A673 (cell line): ENCODE results near the gene RBMS1. TPM values are rescaled to one million over a fixed set of nuclear protein-coding genes. Genes with fewer than 3 reads are reported as not detected.

Experiments used
- BruUV-seq: library from RNA; stranded (reverse); fragments of 400-500 nt; replicated peaks from 2 replicates; lab custom pipeline; 2021; lab: Mats Ljungman, UMichigan
- CTCF ChIA-PET: fragments of 300-600 bp; sonication (Branson Sonifier 250); formaldehyde crosslinking; loops from one replicate; lab custom pipeline; 2022; ENCODE audit warnings: antibody characterized with exemption; lab: Charles Lee
- POLR2A ChIA-PET: fragments of 300-600 bp; sonication (Branson Sonifier 250); formaldehyde crosslinking; loops from one replicate; lab custom pipeline; 2022; ENCODE audit warnings: antibody characterized with exemption; ENCODE audit not compliant: low non-redundant PET; lab: Charles Lee
- DNase-seq: peaks from one replicate; pipeline ENCODE4 v3.0.0-alpha.2; 2015; ENCODE audit warnings: low spot score
- H3K27ac ChIP-seq: fragments of 200-600 bp; sonication (generic); 2 replicates; pipeline ENCODE4 v1.5.1; 2016; ENCODE audit warnings: mixed run types, low read depth, mild to moderate bottlenecking, mixed read lengths, antibody characterized with exemption, low read length; ENCODE audit not compliant: poor library complexity, severe bottlenecking
- H3K27me3 ChIP-seq: fragments of 200-600 bp; sonication (generic); replicated peaks from 2 replicates; pipeline ENCODE4 v1.6.1; 2017; ENCODE audit warnings: mixed run types, low read depth, mild to moderate bottlenecking, mixed read lengths, antibody characterized with exemption, low read length; ENCODE audit not compliant: insufficient read depth, poor library complexity
- H3K36me3 ChIP-seq: fragments of 200-600 bp; sonication (generic); 2 replicates; pipeline ENCODE4 v1.6.1; 2016; ENCODE audit warnings: mixed run types, mild to moderate bottlenecking, mixed read lengths, antibody characterized with exemption, low read length; ENCODE audit not compliant: insufficient read depth, poor library complexity, severe bottlenecking
- H3K4me1 ChIP-seq: fragments of 200-600 bp; sonication (generic); 2 replicates; pipeline ENCODE4 v1.6.1; 2017; ENCODE audit warnings: mixed run types, mild to moderate bottlenecking, mixed read lengths, antibody characterized with exemption, low read length; ENCODE audit not compliant: insufficient read depth, poor library complexity, severe bottlenecking
- H3K4me3 ChIP-seq: fragments of 200-600 bp; sonication (generic); 2 replicates; pipeline ENCODE4 v1.5.1; 2016; ENCODE audit warnings: low read depth, mixed run types, mild to moderate bottlenecking, mixed read lengths, low read length; ENCODE audit not compliant: poor library complexity, severe bottlenecking
- H3K9me3 ChIP-seq: fragments of 200-600 bp; sonication (generic); 2 replicates; pipeline ENCODE4 v1.6.1; 2016; ENCODE audit warnings: mixed run types, low read depth, mild to moderate bottlenecking, mixed read lengths, antibody characterized with exemption, low read length; ENCODE audit not compliant: poor library complexity, severe bottlenecking
- EZH2 ChIP-seq: fragments of 200-600 bp; sonication (generic); IDR thresholded peaks from 2 replicates; pipeline ENCODE4 v1.6.1; 2017; ENCODE audit warnings: borderline replicate concordance, low read depth, mild to moderate bottlenecking, mixed read lengths, antibody characterized with exemption, low read length; ENCODE audit not compliant: poor library complexity, severe bottlenecking
- intact Hi-C: fragments of 100-400 bp; cut with micrococcal nuclease; formaldehyde crosslinking; loops from one replicate; pipeline ENCODE4 v1.10.0; 2022; ENCODE audit not compliant: unreplicated experiment
- total RNA-seq: library from RNA; stranded (reverse); gene quantifications from 2 replicates; pipeline ENCODE4 v1.2.3, GENCODE V29; 2021
- TF ChIP-seq, protein P1 (sequence below): fragments of 300-800, 200-600 bp; sonication (generic); conservative IDR thresholded peaks from 2 replicates; pipeline ENCODE4 v1.5.1; 2017; ENCODE audit warnings: low read depth, mild to moderate bottlenecking, antibody characterized with exemption, low read length, moderate library complexity, mixed read lengths

RBMS1 gene
- total RNA-seq, 1 experiment from 2014 or later, result 84.9 TPM

- POLR2A ChIA-PET, result no interaction called here
- H3K4me3 ChIP-seq, result no peak overlapping the region
- no peak overlapping the region for H3K27ac ChIP-seq
- no peak for DNase-seq
- H3K27me3 ChIP-seq, result no peaks in the 10 kb centered on the region
- no peak for TF ChIP-seq EZH2
- TF ChIP-seq, protein P1, sequence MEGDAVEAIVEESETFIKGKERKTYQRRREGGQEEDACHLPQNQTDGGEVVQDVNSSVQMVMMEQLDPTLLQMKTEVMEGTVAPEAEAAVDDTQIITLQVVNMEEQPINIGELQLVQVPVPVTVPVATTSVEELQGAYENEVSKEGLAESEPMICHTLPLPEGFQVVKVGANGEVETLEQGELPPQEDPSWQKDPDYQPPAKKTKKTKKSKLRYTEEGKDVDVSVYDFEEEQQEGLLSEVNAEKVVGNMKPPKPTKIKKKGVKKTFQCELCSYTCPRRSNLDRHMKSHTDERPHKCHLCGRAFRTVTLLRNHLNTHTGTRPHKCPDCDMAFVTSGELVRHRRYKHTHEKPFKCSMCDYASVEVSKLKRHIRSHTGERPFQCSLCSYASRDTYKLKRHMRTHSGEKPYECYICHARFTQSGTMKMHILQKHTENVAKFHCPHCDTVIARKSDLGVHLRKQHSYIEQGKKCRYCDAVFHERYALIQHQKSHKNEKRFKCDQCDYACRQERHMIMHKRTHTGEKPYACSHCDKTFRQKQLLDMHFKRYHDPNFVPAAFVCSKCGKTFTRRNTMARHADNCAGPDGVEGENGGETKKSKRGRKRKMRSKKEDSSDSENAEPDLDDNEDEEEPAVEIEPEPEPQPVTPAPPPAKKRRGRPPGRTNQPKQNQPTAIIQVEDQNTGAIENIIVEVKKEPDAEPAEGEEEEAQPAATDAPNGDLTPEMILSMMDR, result no peak
- H3K36me3 ChIP-seq, result no peaks in the 10 kb centered on the region
- no peaks in the 10 kb centered on the region for H3K4me1 ChIP-seq
- CTCF ChIA-PET, result interaction anchor here (1.2 to 1.5 kb wide), 2 partner anchors 19 to 753 kb away, joined by 3 to 9 read pairs; no protein-coding TSS in a partner anchor
- no TSS peak for BruUV-seq
- no peaks in the 10 kb centered on the region for H3K9me3 ChIP-seq
- intact Hi-C loops, result no loop called here
Measured at GRCh38 chr2:160251569-160251968, 242.0 kb downstream of the RBMS1 start.

GRCh38 chr2:160249876-160250275 lies 243.7 kb downstream of the RBMS1 start:
- no peaks in the 10 kb centered on the region for H3K9me3 ChIP-seq
- no peak overlapping the region for H3K4me3 ChIP-seq
- BruUV-seq, result no TSS peak
- no peak for DNase-seq
- H3K27me3 ChIP-seq, result no peaks in the 10 kb centered on the region
- no peak overlapping the region for H3K27ac ChIP-seq
- ChIA-PET POLR2A (no interaction called here), CTCF (no interaction called here)
- no peaks in the 10 kb centered on the region for H3K36me3 ChIP-seq
- TF ChIP-seq, protein P1, result no peak
- TF ChIP-seq EZH2, result no peak
- intact Hi-C loops, result no loop called here
- no peaks in the 10 kb centered on the region for H3K4me1 ChIP-seq

DNA sequence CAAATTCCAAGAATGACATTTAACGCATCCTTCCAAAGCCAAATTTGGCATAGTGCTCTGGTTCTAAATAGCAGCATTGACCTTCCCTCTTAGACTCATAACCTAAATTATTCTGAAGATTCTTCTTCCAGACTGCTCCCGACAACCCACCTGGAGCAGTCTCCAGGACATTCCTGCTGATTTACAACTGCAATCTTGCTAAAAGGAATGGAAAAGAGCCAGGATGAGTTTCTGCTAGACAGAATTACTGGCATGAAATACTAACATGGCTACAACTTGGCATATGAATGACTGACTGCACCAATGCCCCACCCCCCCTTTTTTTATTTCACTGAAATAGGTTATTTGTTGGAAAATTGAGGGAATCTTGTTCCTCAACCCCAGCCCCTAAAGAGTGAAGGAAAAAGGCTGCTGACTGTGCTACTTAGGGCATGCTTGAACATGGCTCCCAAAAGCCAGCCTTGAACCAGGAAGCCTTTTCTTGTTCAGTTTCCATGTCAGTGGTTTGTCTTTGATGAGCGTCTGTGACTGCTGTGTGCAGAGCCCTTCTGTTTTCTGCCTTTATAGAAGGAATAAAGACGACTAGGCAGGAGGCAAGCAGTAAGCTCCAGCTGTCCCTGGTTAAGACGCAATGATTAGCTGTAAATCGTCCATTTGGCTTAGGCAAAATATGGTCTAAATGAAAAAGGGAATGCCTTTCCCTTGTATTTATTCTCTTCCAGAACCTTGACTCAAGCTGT lies 246.1 kb downstream of the RBMS1 start:
- CTCF ChIA-PET, result no interaction called here
- no TSS peak for BruUV-seq
- no peaks in the 10 kb centered on the region for H3K9me3 ChIP-seq
- TF ChIP-seq, protein P1, result no peak
- no peak for TF ChIP-seq EZH2
- no peak for DNase-seq
- no peaks in the 10 kb centered on the region for H3K27me3 ChIP-seq
- H3K4me1 ChIP-seq, result no peaks in the 10 kb centered on the region
- H3K27ac ChIP-seq, result no peak overlapping the region
- POLR2A ChIA-PET, result no interaction called here
- no peak overlapping the region for H3K4me3 ChIP-seq
- no peaks in the 10 kb centered on the region for H3K36me3 ChIP-seq
- intact Hi-C loops, result no loop called here
